Gastroesophageal sphincter (tissue), 4 donors: Measurements from ENCODE around the gene MYLK. TPM values are rescaled to one million over a fixed set of nuclear protein-coding genes. Genes with fewer than 3 reads are reported as not detected.

Source experiments
- ATAC-seq: fragments of 150-250 bp; one replicate; pipeline ENCODE4 v1.9.1; 2016; ENCODE audit warnings: mild to moderate bottlenecking, moderate library complexity
- H3K27ac ChIP-seq, 4 donors: fragments of 200-600 bp; sonication (generic) in 3 of 4; 1 replicate in 3 of 4; 2 replicates in 1 of 4; pipeline ENCODE4 v1.5.1; 2016 to 2019
- H3K27me3 ChIP-seq: fragments of 200-600 bp; sonication (generic); one replicate; pipeline ENCODE4 v1.5.1; 2019
- H3K36me3 ChIP-seq, 2 donors: fragments of 200-600 bp; sonication (generic); one replicate each; pipeline ENCODE4 v1.5.1; 2019; ENCODE audit warnings: control low read depth in 1 of 2
- H3K4me1 ChIP-seq, 3 donors: fragments of 200-600 bp; sonication (generic); 1 replicate in 2 of 3; 2 replicates in 1 of 3; pipeline ENCODE4 v1.5.1; 2016 to 2019; ENCODE audit warnings: control low read depth in 2 of 3
- H3K4me3 ChIP-seq, 2 donors: fragments of 200-600 bp; sonication (generic); one replicate each; pipeline ENCODE4 v1.5.1; 2019; ENCODE audit warnings: mild to moderate bottlenecking in 1 of 2, moderate library complexity in 1 of 2
- H3K9me3 ChIP-seq, 3 donors: fragments of 200-600 bp; sonication (generic); one replicate each; pipeline ENCODE4 v1.5.1; 2017 to 2019; ENCODE audit warnings: control low read depth in 2 of 3
- CTCF ChIP-seq, 4 experiments: fragments of 200-600 bp in 2 of 4; fragments of 450-650 bp in 2 of 4; sonication (generic) in 1 of 4; IDR thresholded peaks; one replicate each; pipeline ENCODE4 v1.5.1; 2017 to 2019; ENCODE audit warnings: antibody characterized with exemption in 4 of 4, mild to moderate bottlenecking in 2 of 4, moderate library complexity in 2 of 4
- EP300 ChIP-seq: sonication (generic); formaldehyde crosslinking; IDR thresholded peaks from one replicate; pipeline ENCODE4 v1.6.1; 2017; ENCODE audit warnings: antibody characterized with exemption, mild to moderate bottlenecking
- POLR2A ChIP-seq, 2 donors: fragments of 450-650 bp; IDR thresholded peaks; one replicate each; pipeline ENCODE4 v1.6.1; 2017; ENCODE audit warnings: antibody characterized with exemption in 2 of 2, mild to moderate bottlenecking in 2 of 2, moderate library complexity in 1 of 2
- POLR2AphosphoS5 ChIP-seq: sonication (generic); formaldehyde crosslinking; IDR thresholded peaks from one replicate; pipeline ENCODE4 v1.6.1; 2017; ENCODE audit warnings: antibody characterized with exemption
- WGBS, 2 donors: methylation state at CpG; one replicate each; pipeline ENCODE4 v1.1.5; 2018; ENCODE audit warnings: low coverage in 1 of 2; 5-methylcytosine and 5-hydroxymethylcytosine counted together
- total RNA-seq, 4 donors: library from RNA; depleted of rRNA; stranded (reverse); fragments of >200 nt; gene quantifications; one replicate each; pipeline ENCODE4 v1.1.0, GENCODE V29; 2016

The MYLK gene
- total RNA-seq, 4 donors from 2014 or later: 1,558 to 2,522 (median 2,261) TPM

GRCh38 chr3:123689831-123690230 is 194.3 kb downstream of the MYLK start:
- no peak for TF ChIP-seq POLR2AphosphoS5
- no peak for TF ChIP-seq POLR2A (IDR thresholded peaks at IDR 0.05)
- TF ChIP-seq EP300: no peak
- no peak for TF ChIP-seq CTCF (IDR thresholded peaks at IDR 0.05)
- H3K36me3 ChIP-seq: peaks cover 0 to 73% of the 10 kb centered on the region in 2 donors
- H3K4me3 ChIP-seq: no peak overlapping the region
- WGBS, 2 donors: no CpG with 5 or more reads among the region's 3 CpGs
- peaks cover 20 to 100% (median 43%) of the 10 kb centered on the region in 3 donors for H3K4me1 ChIP-seq
- peak overlapping the region; percentile 94 to 97 (median 96) for H3K27ac ChIP-seq
- H3K9me3 ChIP-seq: no peaks in the 10 kb centered on the region
- ATAC-seq: no peak
- H3K27me3 ChIP-seq: no peaks in the 10 kb centered on the region

- H3K27ac ChIP-seq: peak overlapping the region; percentile 94 to 97 (median 96)
- H3K4me3 ChIP-seq: no peak overlapping the region
- no peaks in the 10 kb centered on the region for H3K27me3 ChIP-seq
- 49 to 58% methylated on average over 4 of the region's 4 CpGs for WGBS, 2 donors
- H3K9me3 ChIP-seq: no peaks in the 10 kb centered on the region
- peak; percentile 40 for ATAC-seq
- TF ChIP-seq POLR2AphosphoS5: peak; percentile 83
- no peak for TF ChIP-seq CTCF (IDR thresholded peaks at IDR 0.05)
- peaks cover 0 to 75% of the 10 kb centered on the region in 2 donors for H3K36me3 ChIP-seq
- peaks cover 12 to 100% (median 35%) of the 10 kb centered on the region in 3 donors for H3K4me1 ChIP-seq
Measured at GRCh38 chr3:123688241-123688747, 195.8 kb downstream of the MYLK start.

- Histone ChIP-seq H3K9me3 (no peaks in the 10 kb centered on the region), H3K27ac (peak overlapping the region; percentile 94 to 97 (median 96)), H3K27me3 (no peaks in the 10 kb centered on the region), H3K4me1 (peaks cover 10 to 100% (median 28%) of the 10 kb centered on the region in 3 donors), H3K4me3 (no peak overlapping the region), H3K36me3 (peaks cover 0 to 74% of the 10 kb centered on the region in 2 donors)
- ATAC-seq: no peak
- peak; percentile 14 for TF ChIP-seq POLR2AphosphoS5
- no peak for TF ChIP-seq POLR2A (IDR thresholded peaks at IDR 0.05)
Measured at GRCh38 chr3:123687286-123687685, 196.8 kb downstream of the MYLK start.

- Histone ChIP-seq H3K9me3 (no peaks in the 10 kb centered on the region), H3K4me3 (no peak overlapping the region), H3K27me3 (no peaks in the 10 kb centered on the region), H3K36me3 (peaks cover 0 to 74% of the 10 kb centered on the region in 2 donors), H3K27ac (peak overlapping the region; percentile 94 to 97 (median 96)), H3K4me1 (peaks cover 10 to 100% (median 21%) of the 10 kb centered on the region in 3 donors)
- no peak for TF ChIP-seq POLR2AphosphoS5
- no peak for ATAC-seq
- WGBS, 2 donors: 60% methylated on average over 2 of the region's 4 CpGs; no CpG with 5 or more reads in 1 of the 2 donors
Measured at GRCh38 chr3:123686251-123686650, 197.9 kb downstream of the MYLK start.

- TF ChIP-seq CTCF (IDR thresholded peaks at IDR 0.05): no peak
- TF ChIP-seq EP300: no peak
- no peak for TF ChIP-seq POLR2AphosphoS5
- no peak for TF ChIP-seq POLR2A (IDR thresholded peaks at IDR 0.05)
- Histone ChIP-seq H3K27me3 (no peaks in the 10 kb centered on the region), H3K9me3 (no peaks in the 10 kb centered on the region), H3K36me3 (peaks cover 0 to 74% of the 10 kb centered on the region in 2 donors), H3K4me3 (no peak overlapping the region), H3K27ac (peak overlapping the region; percentile 94 to 97 (median 96)), H3K4me1 (peaks cover 10 to 100% (median 21%) of the 10 kb centered on the region in 3 donors)
- WGBS, 2 donors: 40 to 65% methylated on average over 1 to 8 of the region's 9 CpGs
- ATAC-seq: no peak
Measured at GRCh38 chr3:123685780-123686179, 198.4 kb downstream of the MYLK start.

- no peak for ATAC-seq
Measured at GRCh38 chr3:123684636-123685035, 199.5 kb downstream of the MYLK start.

More at GRCh38 chr3:123684636-123685035, 199.5 kb downstream of the MYLK start:
- Histone ChIP-seq H3K36me3 (peaks cover 0 to 73% of the 10 kb centered on the region in 2 donors), H3K4me3 (no peak overlapping the region), H3K27ac (peak overlapping the region; percentile 94 to 97 (median 96)), H3K4me1 (peaks cover 10 to 100% (median 21%) of the 10 kb centered on the region in 3 donors), H3K27me3 (no peaks in the 10 kb centered on the region), H3K9me3 (no peaks in the 10 kb centered on the region)
- no peak for TF ChIP-seq POLR2A (IDR thresholded peaks at IDR 0.05)
- 50 to 58% methylated on average over 6 to 7 of the region's 7 CpGs for WGBS, 2 donors
